Mammary epithelial cell (primary cell): ENCODE results near the gene NKD2.

Experiments
- CTCF ChIP-seq, 2 donors: IDR thresholded peaks in 1 of 2; conservative IDR thresholded peaks in 1 of 2; 2 replicates each; pipeline ENCODE4 v1.5.1; 2011 to 2012; ENCODE audit warnings: inconsistent platforms in 2 of 2, low read length in 2 of 2, mild to moderate bottlenecking in 2 of 2, control low read depth in 1 of 2, low read depth in 1 of 2; ENCODE audit not compliant: insufficient read depth in 1 of 2; ENCODE audit errors: extremely low read depth in 1 of 2
- EZH2 ChIP-seq: IDR thresholded peaks from 2 replicates; pipeline ENCODE4 v1.6.1; 2012; ENCODE audit warnings: low read length, inconsistent platforms, borderline replicate concordance

- TF ChIP-seq CTCF (conservative IDR thresholded peaks at IDR 0.05 in 1 of 2, IDR thresholded peaks at IDR 0.05 in 1 of 2; ENCODE audit: extremely low read depth in 1 of 2, insufficient read depth in 1 of 2, low read depth in 1 of 2, low read length in 2 of 2) (no peak), EZH2 (no peak)
These were observed 52.0 kb downstream of the NKD2 start for GRCh38 chr5:1060535-1060981.
